Measurements from ENCODE around the gene PGS1. TPM values are rescaled to one million over a fixed set of nuclear protein-coding genes. Genes with fewer than 3 reads are reported as not detected.

PGS1 gene
- total RNA-seq, 1 donor from 2014 or later, result 41.8 TPM

DNA sequence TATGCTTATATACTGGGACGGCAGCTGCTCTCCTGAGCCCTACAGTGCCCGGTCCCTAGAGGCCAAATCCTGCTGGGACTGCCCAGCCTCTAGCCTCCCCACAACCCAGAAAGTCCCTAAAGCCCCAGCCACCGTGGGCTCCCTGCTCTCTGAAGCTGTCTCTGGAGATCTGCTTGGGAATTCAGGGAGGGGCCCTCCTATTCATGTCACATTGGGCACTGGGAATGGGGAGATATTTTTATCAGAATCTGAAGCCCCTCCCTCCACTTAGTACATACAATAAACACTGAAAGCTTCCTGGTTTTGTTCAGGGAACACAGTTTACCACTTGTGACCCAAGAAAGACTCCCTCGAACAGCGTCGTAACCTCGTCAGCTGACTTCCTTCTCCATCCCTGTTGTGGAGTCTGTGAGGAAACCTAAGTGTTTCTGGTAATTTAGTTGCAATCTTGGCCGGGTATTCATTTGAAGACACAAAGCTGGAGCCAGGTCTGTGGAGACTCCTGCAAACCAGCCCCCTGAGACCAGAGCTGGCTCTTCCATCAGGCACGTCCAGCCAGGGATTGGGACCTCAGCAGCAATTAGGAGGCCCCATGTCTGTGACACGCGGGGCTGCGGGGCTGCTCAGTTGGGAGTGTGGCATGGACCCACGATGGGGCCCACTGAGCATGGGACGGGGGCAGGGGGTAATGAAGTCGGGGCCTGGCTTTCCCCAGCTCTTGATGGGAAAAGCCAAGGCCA, 38.5 kb downstream of the PGS1 start:
- Histone ChIP-seq H3K27ac (peak overlapping the region; percentile 72 to 75), H3K27me3 (no peaks in the 10 kb centered on the region), H3K4me3 (no peak overlapping the region), H3K4me1 (no peaks in the 10 kb centered on the region), H3K9me3 (no peaks in the 10 kb centered on the region), H3K36me3 (peaks cover 23 to 31% of the 10 kb centered on the region in 2 donors)
- DNase-seq (ENCODE audit: low spot score in 2 of 2), result no peak
- intact Hi-C loops (cut with DNase I), result no loop called here
- TF ChIP-seq, protein P1, sequence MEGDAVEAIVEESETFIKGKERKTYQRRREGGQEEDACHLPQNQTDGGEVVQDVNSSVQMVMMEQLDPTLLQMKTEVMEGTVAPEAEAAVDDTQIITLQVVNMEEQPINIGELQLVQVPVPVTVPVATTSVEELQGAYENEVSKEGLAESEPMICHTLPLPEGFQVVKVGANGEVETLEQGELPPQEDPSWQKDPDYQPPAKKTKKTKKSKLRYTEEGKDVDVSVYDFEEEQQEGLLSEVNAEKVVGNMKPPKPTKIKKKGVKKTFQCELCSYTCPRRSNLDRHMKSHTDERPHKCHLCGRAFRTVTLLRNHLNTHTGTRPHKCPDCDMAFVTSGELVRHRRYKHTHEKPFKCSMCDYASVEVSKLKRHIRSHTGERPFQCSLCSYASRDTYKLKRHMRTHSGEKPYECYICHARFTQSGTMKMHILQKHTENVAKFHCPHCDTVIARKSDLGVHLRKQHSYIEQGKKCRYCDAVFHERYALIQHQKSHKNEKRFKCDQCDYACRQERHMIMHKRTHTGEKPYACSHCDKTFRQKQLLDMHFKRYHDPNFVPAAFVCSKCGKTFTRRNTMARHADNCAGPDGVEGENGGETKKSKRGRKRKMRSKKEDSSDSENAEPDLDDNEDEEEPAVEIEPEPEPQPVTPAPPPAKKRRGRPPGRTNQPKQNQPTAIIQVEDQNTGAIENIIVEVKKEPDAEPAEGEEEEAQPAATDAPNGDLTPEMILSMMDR (IDR thresholded peaks at IDR 0.05), result no peak

DNA sequence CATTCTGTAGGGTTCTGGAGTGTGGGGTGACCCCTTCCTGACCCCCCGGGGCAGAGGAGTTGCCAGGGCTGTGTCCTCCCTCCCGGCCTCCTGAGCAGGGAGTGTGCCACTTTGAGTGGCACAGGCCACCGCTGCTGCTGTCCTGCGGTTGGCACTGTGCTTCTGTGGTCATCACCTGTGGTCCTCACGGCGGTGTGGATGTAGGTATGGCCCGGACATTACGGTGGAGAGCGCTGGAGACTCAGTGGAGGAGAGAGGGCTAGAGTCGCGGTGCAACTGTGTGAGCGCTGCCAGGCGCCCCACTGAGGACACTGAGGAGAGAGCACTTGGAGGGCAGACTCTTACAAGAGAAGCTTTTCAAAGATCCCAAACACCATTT, 39.1 kb downstream of the PGS1 start:
- H3K36me3 ChIP-seq, result peaks cover 23 to 35% of the 10 kb centered on the region in 2 donors
- TF ChIP-seq, protein P1 (IDR thresholded peaks at IDR 0.05), result no peak
- H3K4me3 ChIP-seq, result no peak overlapping the region
- intact Hi-C loops (cut with DNase I), result no loop called here
- H3K9me3 ChIP-seq, result no peaks in the 10 kb centered on the region
- no peaks in the 10 kb centered on the region for H3K27me3 ChIP-seq
- peak overlapping the region; percentile 72 to 75 for H3K27ac ChIP-seq
- no peak for DNase-seq (ENCODE audit: low spot score in 2 of 2)
- H3K4me1 ChIP-seq, result no peaks in the 10 kb centered on the region

DNA sequence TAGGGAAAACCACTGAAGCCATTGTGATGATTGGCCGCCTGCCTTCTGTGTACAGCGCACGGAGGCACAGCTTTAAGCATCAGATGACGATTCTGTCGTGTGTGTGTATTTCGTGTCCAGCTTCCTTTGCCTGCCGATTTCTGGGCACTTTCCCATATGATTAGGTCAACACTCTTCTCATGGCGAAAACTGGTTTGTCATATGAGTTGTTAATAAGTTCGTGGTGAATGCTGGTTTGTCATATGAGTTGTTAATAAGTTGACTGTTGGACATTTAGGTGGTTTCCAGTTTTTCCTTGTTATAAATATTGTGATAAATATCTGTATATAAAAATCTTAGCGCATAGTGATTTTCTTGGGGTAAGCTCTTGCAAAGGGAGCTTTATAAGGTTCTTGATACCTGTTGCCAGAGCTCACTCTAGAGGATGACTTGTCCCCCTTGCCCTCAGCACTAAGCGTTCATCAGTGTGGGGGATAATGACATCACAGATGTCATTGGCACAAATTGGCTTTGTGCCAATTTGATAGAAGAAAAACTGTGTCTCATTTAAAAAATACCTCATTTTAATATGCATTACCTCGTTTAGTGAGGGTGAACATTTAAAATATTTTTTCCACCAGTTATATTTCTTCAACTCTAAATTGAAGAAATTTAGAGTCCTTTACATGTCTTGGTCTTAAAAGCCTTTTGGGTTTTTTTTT, 40.0 kb downstream of the PGS1 start:
- peaks cover 23 to 37% of the 10 kb centered on the region in 2 donors for H3K36me3 ChIP-seq
- DNase-seq (ENCODE audit: low spot score in 2 of 2), result no peak
- no peak overlapping the region for H3K4me3 ChIP-seq
- intact Hi-C loops (cut with DNase I), result no loop called here
- no peaks in the 10 kb centered on the region for H3K4me1 ChIP-seq
- no peaks in the 10 kb centered on the region for H3K9me3 ChIP-seq
- TF ChIP-seq, protein P1 (IDR thresholded peaks at IDR 0.05), result no peak
- no peak overlapping the region for H3K27ac ChIP-seq
- H3K27me3 ChIP-seq, result no peaks in the 10 kb centered on the region

DNA sequence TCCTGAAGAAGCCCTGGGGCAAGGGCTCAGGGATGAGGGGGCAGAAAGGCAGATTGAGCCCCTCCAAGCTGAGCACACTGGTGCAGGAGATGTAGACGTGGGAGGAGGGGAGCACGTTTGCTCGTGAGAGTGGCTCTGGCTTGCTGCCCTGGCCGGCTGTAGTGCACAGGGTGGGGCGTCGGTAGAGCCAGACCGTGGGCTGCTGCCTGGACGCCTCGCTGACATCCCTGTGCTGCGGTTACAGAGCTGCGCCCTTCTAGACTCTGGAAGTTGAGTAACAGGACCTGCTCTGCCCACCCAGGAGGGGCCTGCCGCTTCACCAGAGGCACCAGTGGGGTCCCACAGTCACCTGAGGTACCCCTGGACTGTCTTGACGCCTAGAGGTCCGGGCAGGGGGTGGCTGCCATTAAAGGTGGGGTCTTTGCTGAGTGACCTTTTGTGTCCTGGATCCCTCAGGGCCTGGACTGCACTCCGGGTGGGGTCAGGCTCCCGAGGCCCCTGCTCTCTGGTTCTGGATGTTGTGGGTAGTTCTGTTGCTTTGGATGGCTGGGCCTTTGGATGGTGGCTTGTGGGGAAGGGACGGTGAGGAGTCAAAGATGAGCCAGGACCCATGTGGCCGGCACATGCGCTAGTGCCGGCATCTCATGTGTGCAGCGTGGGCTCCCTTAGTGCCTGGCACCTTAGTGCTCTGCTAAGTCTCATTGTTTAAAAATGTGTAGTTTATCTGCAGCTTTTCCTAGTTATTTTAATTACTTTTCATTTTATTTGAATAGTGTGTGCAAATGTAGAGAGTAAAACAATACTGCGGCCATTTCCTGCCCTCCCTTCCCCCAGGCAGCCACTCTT, 41.7 kb downstream of the PGS1 start:
- Histone ChIP-seq H3K4me1 (no peaks in the 10 kb centered on the region), H3K4me3 (no peak overlapping the region), H3K36me3 (peaks cover 28 to 49% of the 10 kb centered on the region in 2 donors), H3K27ac (peak overlapping the region in 1 of 2 donors; percentile 2), H3K9me3 (no peaks in the 10 kb centered on the region), H3K27me3 (no peaks in the 10 kb centered on the region)
- intact Hi-C loops (cut with DNase I), result loop anchor here (2.0 to 5.0 kb wide), 3 partner anchors 21 to 168 kb away; partner anchors contain the start of gene PGS1
- no peak for DNase-seq (ENCODE audit: low spot score in 2 of 2)
- TF ChIP-seq, protein P1 (IDR thresholded peaks at IDR 0.05), result no peak

DNA sequence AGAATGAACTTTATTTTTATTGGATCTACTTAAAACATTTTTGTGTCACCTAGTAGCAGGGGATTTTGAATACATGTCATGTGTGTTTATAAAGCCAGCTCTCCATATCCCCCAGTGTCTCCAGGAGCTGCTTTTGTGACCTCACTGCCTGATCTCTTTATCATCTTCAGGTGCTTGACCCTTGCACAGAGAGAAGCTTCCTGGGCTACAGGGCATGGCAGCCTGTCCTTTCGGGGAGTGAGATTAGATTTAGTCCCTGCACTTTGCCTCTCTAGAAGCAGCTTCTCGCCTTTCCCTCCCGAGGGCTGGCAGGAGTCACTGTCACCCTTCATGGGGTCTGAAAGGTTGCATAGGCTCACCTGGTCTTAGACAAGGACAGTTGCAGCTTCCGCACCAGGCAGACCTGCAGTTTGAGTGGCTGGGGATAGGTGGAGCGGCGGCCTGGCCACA, 42.7 kb downstream of the PGS1 start:
- intact Hi-C loops (cut with DNase I), result loop anchor here (2.0 to 5.0 kb wide), 3 partner anchors 22 to 169 kb away; partner anchors contain the start of gene PGS1
- Histone ChIP-seq H3K9me3 (no peaks in the 10 kb centered on the region), H3K27ac (no peak overlapping the region), H3K4me3 (no peak overlapping the region), H3K4me1 (no peaks in the 10 kb centered on the region), H3K36me3 (peaks cover 32 to 55% of the 10 kb centered on the region in 2 donors), H3K27me3 (no peaks in the 10 kb centered on the region)
- DNase-seq (ENCODE audit: low spot score in 2 of 2), result no peak
- TF ChIP-seq, protein P1 (IDR thresholded peaks at IDR 0.05), result no peak

Measured in ascending aorta (tissue), 2 donors.